ENCODE results near the gene LRP1. TPM values are rescaled to one million over a fixed set of nuclear protein-coding genes. Genes with fewer than 3 reads are reported as not detected.
A peak's percentile ranks its signal among the peaks of the same experiment; 100 is the strongest.

Gene LRP1
- total RNA-seq, 2 experiments from 2014 or later: 1.1 to 4.4 TPM

- Histone ChIP-seq H3K27ac (ENCODE audit: low read depth, low read length, poor library complexity, severe bottlenecking) (no peak overlapping the region), H3K9me2 (ENCODE audit: insufficient read depth, low read length) (no peaks in the 10 kb centered on the region), H3K4me1 (ENCODE audit: insufficient read depth, low read length, poor library complexity, severe bottlenecking) (peaks cover 17% of the 10 kb centered on the region), H3K36me3 (ENCODE audit: insufficient read depth, low read length) (no peaks in the 10 kb centered on the region), H4K20me1 (ENCODE audit: insufficient read depth, low read length) (no peaks in the 10 kb centered on the region), H3K79me2 (ENCODE audit: insufficient read depth, low read depth, low read length) (no peaks in the 10 kb centered on the region), H3K9me3 (ENCODE audit: low read length) (no peaks in the 10 kb centered on the region), H2AFZ (ENCODE audit: low read length) (no peak overlapping the region), H3K4me2 (ENCODE audit: low read length) (no peak overlapping the region), H3K4me3 (ENCODE audit: low read depth, low read length, poor library complexity, severe bottlenecking) (no peak overlapping the region)
- no TSS peak for BruUV-seq (replicated peaks)
- no peak for DNase-seq (ENCODE audit: low spot score)
- intact Hi-C loops (cut with micrococcal nuclease; ENCODE audit: unreplicated experiment): no loop called here
- no peak for TF ChIP-seq EZH2phosphoT487 (IDR thresholded peaks at IDR 0.05; ENCODE audit: borderline replicate concordance, low read depth, low read length)
- CTCF ChIA-PET (ENCODE audit: unreplicated experiment): no interaction called here
- POLR2A ChIA-PET: no interaction called here
Measured at GRCh38 chr12:57166971-57167371, 38.7 kb downstream of the LRP1 start.

- no TSS peak for BruUV-seq (replicated peaks)
- ChIA-PET CTCF (ENCODE audit: unreplicated experiment) (no interaction called here), POLR2A (interaction anchor here (0.5 kb wide), 1 partner anchor 20 kb away, joined by 4 read pairs; no protein-coding TSS in a partner anchor)
- no peak for DNase-seq (ENCODE audit: low spot score)
- H3K79me2 ChIP-seq (ENCODE audit: insufficient read depth, low read depth, low read length): no peaks in the 10 kb centered on the region
- H3K4me1 ChIP-seq (ENCODE audit: insufficient read depth, low read length, poor library complexity, severe bottlenecking): peaks cover 17% of the 10 kb centered on the region
- no peak overlapping the region for H3K4me2 ChIP-seq (ENCODE audit: low read length)
- no peak for TF ChIP-seq EZH2phosphoT487 (IDR thresholded peaks at IDR 0.05; ENCODE audit: borderline replicate concordance, low read depth, low read length)
- 0 out of 2 replicates have a peak, but pooled peaks have one; percentile 13 for TF ChIP-seq CTCF (conservative IDR thresholded peaks at IDR 0.05; ENCODE audit: low read length)
- H4K20me1 ChIP-seq (ENCODE audit: insufficient read depth, low read length): no peaks in the 10 kb centered on the region
- no peaks in the 10 kb centered on the region for H3K9me3 ChIP-seq (ENCODE audit: low read length)
- intact Hi-C loops (cut with micrococcal nuclease; ENCODE audit: unreplicated experiment): no loop called here
- no peak overlapping the region for H3K27ac ChIP-seq (ENCODE audit: low read depth, low read length, poor library complexity, severe bottlenecking)
- no peak overlapping the region for H3K4me3 ChIP-seq (ENCODE audit: low read depth, low read length, poor library complexity, severe bottlenecking)
- no peaks in the 10 kb centered on the region for H3K9me2 ChIP-seq (ENCODE audit: insufficient read depth, low read length)
- no peak overlapping the region for H2AFZ ChIP-seq (ENCODE audit: low read length)
- no peaks in the 10 kb centered on the region for H3K36me3 ChIP-seq (ENCODE audit: insufficient read depth, low read length)
Measured at GRCh38 chr12:57168058-57168457, 39.8 kb downstream of the LRP1 start.

GRCh38 chr12:57169046-57169795 lies 40.9 kb downstream of the LRP1 start:
- Histone ChIP-seq H3K4me1 (ENCODE audit: insufficient read depth, low read length, poor library complexity, severe bottlenecking) (peaks cover 17% of the 10 kb centered on the region), H3K4me2 (ENCODE audit: low read length) (no peak overlapping the region), H2AFZ (ENCODE audit: low read length) (no peak overlapping the region), H3K9me2 (ENCODE audit: insufficient read depth, low read length) (no peaks in the 10 kb centered on the region), H4K20me1 (ENCODE audit: insufficient read depth, low read length) (no peaks in the 10 kb centered on the region), H3K79me2 (ENCODE audit: insufficient read depth, low read depth, low read length) (no peaks in the 10 kb centered on the region), H3K27ac (ENCODE audit: low read depth, low read length, poor library complexity, severe bottlenecking) (no peak overlapping the region), H3K36me3 (ENCODE audit: insufficient read depth, low read length) (no peaks in the 10 kb centered on the region), H3K4me3 (ENCODE audit: low read depth, low read length, poor library complexity, severe bottlenecking) (no peak overlapping the region), H3K9me3 (ENCODE audit: low read length) (no peaks in the 10 kb centered on the region)
- intact Hi-C loops (cut with micrococcal nuclease; ENCODE audit: unreplicated experiment): no loop called here
- BruUV-seq (replicated peaks): no TSS peak
- TF ChIP-seq EZH2phosphoT487 (IDR thresholded peaks at IDR 0.05; ENCODE audit: borderline replicate concordance, low read depth, low read length) (no peak), CTCF (conservative IDR thresholded peaks at IDR 0.05; ENCODE audit: low read length) (no peak)
- CTCF ChIA-PET (ENCODE audit: unreplicated experiment): interaction anchor here (0.5 to 0.6 kb wide), 2 partner anchors 16 to 45 kb away, joined by 3 to 7 read pairs; no protein-coding TSS in a partner anchor
- POLR2A ChIA-PET: no interaction called here
- DNase-seq (ENCODE audit: low spot score): no peak
